Fibroblast of mammary gland (primary cell): ENCODE measurements around the gene PCSK1.

ENCODE experiments used
- DNase-seq: peaks from one replicate; pipeline ENCODE4 v3.0.0-alpha.2; 2010; ENCODE audit warnings: low read depth
- H3K4me3 ChIP-seq: 2 replicates; pipeline ENCODE4 v1.5.1; 2011; ENCODE audit warnings: low read depth, mild to moderate bottlenecking, low read length, moderate library complexity; ENCODE audit not compliant: control insufficient read depth
- CTCF ChIP-seq: conservative IDR thresholded peaks from 2 replicates; pipeline ENCODE4 v1.5.1; 2011; ENCODE audit warnings: low read depth, low read length, inconsistent platforms; ENCODE audit not compliant: control insufficient read depth, insufficient read depth

Gene PCSK1

GRCh38 chr5:96384353-96384752, 48.7 kb downstream of the PCSK1 start:
- no peak for TF ChIP-seq CTCF
- no peak overlapping the region for H3K4me3 ChIP-seq
- peak; percentile 87 for DNase-seq

DNA sequence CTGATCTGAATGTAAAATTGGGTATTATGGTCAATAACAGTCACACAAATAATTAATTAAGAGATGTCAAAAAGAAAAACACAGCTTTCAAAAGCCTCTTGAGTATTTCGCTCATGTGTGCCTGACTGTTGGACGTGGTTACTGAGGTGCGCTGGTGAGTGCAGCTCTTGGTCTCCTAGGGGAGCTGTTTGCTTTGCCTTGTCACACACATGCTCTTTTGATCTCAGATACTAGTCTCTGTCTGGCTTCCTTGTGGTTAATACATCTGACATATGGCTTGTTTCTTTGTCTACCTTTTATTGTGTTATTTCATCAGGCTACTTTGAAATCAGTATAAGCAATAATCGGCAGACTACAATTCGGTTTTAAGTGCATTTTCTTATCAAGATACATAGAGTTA, 51.5 kb downstream of the PCSK1 start:
- TF ChIP-seq CTCF, result no peak
- no peak for DNase-seq
- H3K4me3 ChIP-seq, result no peak overlapping the region

- DNase-seq, result no peak
- no peak overlapping the region for H3K4me3 ChIP-seq
These were observed 53.2 kb downstream of the PCSK1 start for GRCh38 chr5:96379896-96380295.

GRCh38 chr5:96377597-96377996, 55.5 kb downstream of the PCSK1 start:
- no peak for DNase-seq
- H3K4me3 ChIP-seq, result no peak overlapping the region
- TF ChIP-seq CTCF, result no peak

More at GRCh38 chr5:96379896-96380295, 53.2 kb downstream of the PCSK1 start:
- TF ChIP-seq CTCF, result no peak

- TF ChIP-seq CTCF, result no peak
- no peak overlapping the region for H3K4me3 ChIP-seq
- DNase-seq, result no peak
These were observed 55.9 kb downstream of the PCSK1 start for GRCh38 chr5:96377167-96377566.

- H3K4me3 ChIP-seq, result no peak overlapping the region
- TF ChIP-seq CTCF, result no peak
- no peak for DNase-seq
These were observed 58.4 kb downstream of the PCSK1 start for GRCh38 chr5:96374653-96375052.

DNA sequence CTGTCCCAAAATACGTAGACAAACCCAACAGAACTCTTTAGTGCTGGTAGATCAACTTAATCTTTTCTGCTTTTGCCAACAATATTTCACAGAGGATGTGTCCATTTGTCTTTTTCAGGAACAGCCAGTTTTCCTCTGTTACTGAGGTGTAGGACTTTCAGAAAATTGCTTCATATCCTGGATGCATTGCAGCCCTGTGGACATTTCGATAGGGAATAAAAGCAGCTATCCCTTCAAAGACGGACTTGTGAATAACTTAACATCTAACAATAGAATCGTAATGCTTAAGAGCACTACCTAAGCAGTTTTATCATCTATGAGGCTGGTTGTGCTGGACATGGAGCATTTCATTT, 59.7 kb downstream of the PCSK1 start:
- no peak overlapping the region for H3K4me3 ChIP-seq
- no peak for TF ChIP-seq CTCF
- no peak for DNase-seq
